Cardiac muscle cell (in vitro differentiated cells and primary cell): Measurements from ENCODE around the gene PLA2G15. TPM values are rescaled to one million over a fixed set of nuclear protein-coding genes. Genes with fewer than 3 reads are reported as not detected.

Source experiments
- DNase-seq, 2 donors: peaks; one replicate each; pipeline versions ENCODE4 v3.0.0 to v3.0.0-alpha.2; 2010 to 2017; ENCODE audit warnings: low read depth in 1 of 2, low spot score in 1 of 2
- H3K27ac ChIP-seq: fragments of 200-600 bp; sonication (generic); 2 replicates; pipeline ENCODE4 v1.5.1; 2016
- H3K27me3 ChIP-seq: fragments of 200-600 bp; sonication (generic); 2 replicates; pipeline ENCODE4 v1.6.0; 2016; ENCODE audit warnings: control low read depth
- H3K36me3 ChIP-seq: fragments of 200-600 bp; sonication (generic); 2 replicates; pipeline ENCODE4 v1.5.1; 2016; ENCODE audit warnings: control low read depth
- H3K4me1 ChIP-seq: fragments of 200-600 bp; sonication (generic); 2 replicates; pipeline ENCODE4 v1.8.1; 2017; ENCODE audit warnings: low read depth, mild to moderate bottlenecking, mixed run types
- H3K4me3 ChIP-seq: fragments of 200-600 bp; sonication (generic); 2 replicates; pipeline ENCODE4 v1.5.1; 2016; ENCODE audit warnings: mild to moderate bottlenecking
- H3K9me3 ChIP-seq: fragments of 200-600 bp; sonication (generic); 2 replicates; pipeline ENCODE4 v1.5.1; 2017; ENCODE audit warnings: low read depth, mild to moderate bottlenecking, control low read depth
- CTCF ChIP-seq: IDR thresholded peaks from 2 replicates; pipeline ENCODE4 v1.5.1; 2012; ENCODE audit warnings: low read depth, mild to moderate bottlenecking, low read length
- polyA plus RNA-seq: library from polyadenylated mRNA; unstranded; fragments of >200 nt; fragmentation: Nextera tagmentation; extraction: Ambion mirVana; gene quantifications from 2 replicates; pipeline ENCODE4 v1.2.1, GENCODE V29; 2016
- total RNA-seq: library from RNA; depleted of rRNA; stranded (reverse); fragments of >200 nt; gene quantifications from 2 replicates; pipeline ENCODE4 v1.2.3, GENCODE V29; 2016

The PLA2G15 gene
- total and polyA plus RNA-seq, 2 experiments from 2014 or later: 17.5 to 18.0 TPM

- no peak overlapping the region for H3K27ac ChIP-seq
- no peak for DNase-seq
- H3K36me3 ChIP-seq: no peaks in the 10 kb centered on the region
- H3K4me3 ChIP-seq: no peak overlapping the region
- peaks cover 19% of the 10 kb centered on the region for H3K27me3 ChIP-seq
- H3K9me3 ChIP-seq: no peaks in the 10 kb centered on the region
- no peak for TF ChIP-seq CTCF
- H3K4me1 ChIP-seq: peaks cover 17% of the 10 kb centered on the region
These were observed 15.0 kb upstream of the PLA2G15 start for GRCh38 chr16:68230176-68230571.

- Histone ChIP-seq H3K27me3 (peaks cover 27% of the 10 kb centered on the region), H3K27ac (no peak overlapping the region), H3K36me3 (no peaks in the 10 kb centered on the region), H3K4me3 (no peak overlapping the region), H3K9me3 (no peaks in the 10 kb centered on the region), H3K4me1 (peaks cover 18% of the 10 kb centered on the region)
- TF ChIP-seq CTCF: no peak
- no peak for DNase-seq
These were observed 14.2 kb upstream of the PLA2G15 start for GRCh38 chr16:68230956-68231355.

- no peaks in the 10 kb centered on the region for H3K36me3 ChIP-seq
- peaks cover 18% of the 10 kb centered on the region for H3K4me1 ChIP-seq
- no peak for DNase-seq
- H3K27ac ChIP-seq: no peak overlapping the region
- no peaks in the 10 kb centered on the region for H3K9me3 ChIP-seq
- H3K4me3 ChIP-seq: no peak overlapping the region
- peaks cover 33% of the 10 kb centered on the region for H3K27me3 ChIP-seq
- TF ChIP-seq CTCF: no peak
These were observed 13.6 kb upstream of the PLA2G15 start for GRCh38 chr16:68231384-68232136.

- H3K4me1 ChIP-seq: peaks cover 18% of the 10 kb centered on the region
- H3K27ac ChIP-seq: no peak overlapping the region
- no peaks in the 10 kb centered on the region for H3K9me3 ChIP-seq
- no peaks in the 10 kb centered on the region for H3K36me3 ChIP-seq
- no peak for TF ChIP-seq CTCF
- no peak for DNase-seq
- peaks cover 39% of the 10 kb centered on the region for H3K27me3 ChIP-seq
- H3K4me3 ChIP-seq: no peak overlapping the region
These were observed 12.8 kb upstream of the PLA2G15 start for GRCh38 chr16:68232335-68232734.

- Histone ChIP-seq H3K4me3 (no peak overlapping the region), H3K27ac (no peak overlapping the region), H3K36me3 (no peaks in the 10 kb centered on the region), H3K4me1 (peaks cover 13% of the 10 kb centered on the region), H3K9me3 (no peaks in the 10 kb centered on the region), H3K27me3 (peaks cover 39% of the 10 kb centered on the region)
- no peak for TF ChIP-seq CTCF
- DNase-seq: no peak
These were observed 11.9 kb upstream of the PLA2G15 start for GRCh38 chr16:68233085-68233834.
